Loucy (cell line): ENCODE data around the gene MARK3.

Experiments used
- CTCF ChIP-seq: fragments of 200-600 bp; sonication (generic); conservative IDR thresholded peaks from 2 replicates; pipeline ENCODE4 v1.5.1; 2014; ENCODE audit warnings: mild to moderate bottlenecking, antibody characterized with exemption, low read length
- EZH2phosphoT487 ChIP-seq: fragments of 200-600 bp; IDR thresholded peaks from 2 replicates; pipeline ENCODE4 v1.6.1; 2018; ENCODE audit warnings: antibody characterized with exemption, mild to moderate bottlenecking, moderate library complexity, borderline replicate concordance

GRCh38 chr14:103398427-103399195, 13.4 kb downstream of the MARK3 start:
- TF ChIP-seq CTCF: no peak
- TF ChIP-seq EZH2phosphoT487: no peak
